ENCODE data around the gene FOXA1. TPM values are rescaled to one million over a fixed set of nuclear protein-coding genes. Genes with fewer than 3 reads are reported as not detected.

The FOXA1 gene
- total RNA-seq, 1 donor, result 0.36 TPM

DNA sequence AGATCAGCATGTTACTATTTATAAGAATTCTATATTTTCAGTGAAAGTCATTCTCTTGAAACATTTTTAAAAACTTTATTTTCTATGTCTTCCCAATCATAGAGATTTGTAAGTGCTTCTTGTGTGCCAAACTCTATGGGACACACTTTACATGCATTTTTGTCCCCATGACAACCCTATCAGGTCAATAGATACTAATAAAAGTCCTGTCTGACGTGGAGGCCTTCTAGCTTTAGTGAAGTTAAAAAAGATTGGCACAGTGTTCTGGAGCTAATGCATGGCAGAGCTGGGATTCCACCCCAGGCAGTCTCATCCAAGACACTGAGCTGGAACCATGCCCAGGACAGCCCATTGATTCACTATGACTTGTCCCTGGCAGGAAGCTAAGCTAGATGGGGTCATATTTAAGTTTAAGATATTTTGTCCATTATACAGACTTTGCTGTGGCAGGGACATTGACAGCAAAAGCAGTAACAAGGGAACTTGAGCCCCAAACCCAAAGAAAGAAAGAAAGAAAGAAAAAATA is 28.4 kb upstream of the FOXA1 start:
- peak; percentile 81 for DNase-seq (ENCODE audit: insufficient read length, low spot score, missing footprints)
- no peak overlapping the region for H3K4me2 ChIP-seq (ENCODE audit: insufficient read depth, low read length)

DNA sequence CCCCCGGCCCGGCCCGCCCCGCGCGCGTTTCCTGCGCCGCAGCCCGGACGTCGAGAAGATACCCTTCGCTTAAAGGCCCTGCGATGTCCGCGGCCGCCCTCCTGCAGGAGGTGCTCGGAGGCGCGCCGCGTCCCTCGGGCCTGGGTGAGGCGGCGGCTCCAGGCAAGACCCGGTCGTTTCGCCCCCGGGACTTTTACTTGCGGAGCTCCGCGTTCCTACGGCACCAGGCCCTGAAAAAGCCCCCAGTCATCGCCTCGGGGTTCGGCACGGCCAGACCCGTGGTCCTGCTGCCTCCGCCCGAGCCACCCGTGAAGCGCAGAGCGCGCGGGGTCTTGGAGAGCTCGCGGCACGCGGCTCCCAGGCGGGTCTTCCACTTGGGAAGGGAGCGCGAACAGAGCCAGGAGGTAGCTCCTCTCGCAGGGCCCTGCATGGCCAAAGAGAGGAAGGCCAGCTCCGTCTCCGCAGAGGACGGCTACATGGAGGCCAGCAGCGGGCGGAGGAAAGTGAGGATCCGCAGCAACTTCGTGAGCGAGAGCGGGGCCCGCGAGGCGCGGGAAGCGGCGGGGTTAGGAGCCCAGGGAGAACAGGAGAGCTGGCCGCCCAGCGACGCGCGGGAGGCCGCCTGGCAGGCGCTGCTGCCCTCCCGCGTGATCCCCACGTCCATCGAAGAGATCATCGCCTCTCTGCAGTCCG is 27.3 kb upstream of the FOXA1 start:
- DNase-seq (ENCODE audit: insufficient read length, low spot score, missing footprints), result peak; percentile 62
- H3K79me2 ChIP-seq (ENCODE audit: insufficient read depth, low read length), result no peaks in the 10 kb centered on the region
- peaks cover 9% of the 10 kb centered on the region for H3K27me3 ChIP-seq (ENCODE audit: insufficient read depth, low read length)
- peak overlapping the region; percentile 64 for H3K4me2 ChIP-seq (ENCODE audit: insufficient read depth, low read length)
- no peaks in the 10 kb centered on the region for H3K9me3 ChIP-seq (ENCODE audit: low read depth, low read length)
- TF ChIP-seq, protein P1, sequence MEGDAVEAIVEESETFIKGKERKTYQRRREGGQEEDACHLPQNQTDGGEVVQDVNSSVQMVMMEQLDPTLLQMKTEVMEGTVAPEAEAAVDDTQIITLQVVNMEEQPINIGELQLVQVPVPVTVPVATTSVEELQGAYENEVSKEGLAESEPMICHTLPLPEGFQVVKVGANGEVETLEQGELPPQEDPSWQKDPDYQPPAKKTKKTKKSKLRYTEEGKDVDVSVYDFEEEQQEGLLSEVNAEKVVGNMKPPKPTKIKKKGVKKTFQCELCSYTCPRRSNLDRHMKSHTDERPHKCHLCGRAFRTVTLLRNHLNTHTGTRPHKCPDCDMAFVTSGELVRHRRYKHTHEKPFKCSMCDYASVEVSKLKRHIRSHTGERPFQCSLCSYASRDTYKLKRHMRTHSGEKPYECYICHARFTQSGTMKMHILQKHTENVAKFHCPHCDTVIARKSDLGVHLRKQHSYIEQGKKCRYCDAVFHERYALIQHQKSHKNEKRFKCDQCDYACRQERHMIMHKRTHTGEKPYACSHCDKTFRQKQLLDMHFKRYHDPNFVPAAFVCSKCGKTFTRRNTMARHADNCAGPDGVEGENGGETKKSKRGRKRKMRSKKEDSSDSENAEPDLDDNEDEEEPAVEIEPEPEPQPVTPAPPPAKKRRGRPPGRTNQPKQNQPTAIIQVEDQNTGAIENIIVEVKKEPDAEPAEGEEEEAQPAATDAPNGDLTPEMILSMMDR (IDR thresholded peaks at IDR 0.05; ENCODE audit: extremely low read depth, low read depth, low read length), result no peak
- H3K4me3 ChIP-seq (ENCODE audit: insufficient read depth, low read length), result peak overlapping the region; percentile 53
- H2AFZ ChIP-seq (ENCODE audit: low read length), result peak overlapping the region; percentile 76
- H3K4me1 ChIP-seq (ENCODE audit: insufficient read depth, low read length), result no peaks in the 10 kb centered on the region
- no peak overlapping the region for H3K27ac ChIP-seq (ENCODE audit: low read depth, low read length)
- H3K36me3 ChIP-seq (ENCODE audit: insufficient read depth, low read length), result no peaks in the 10 kb centered on the region
- H4K20me1 ChIP-seq (ENCODE audit: insufficient read depth, low read length), result no peaks in the 10 kb centered on the region

More for the DNA sequence above, 28.4 kb upstream of the FOXA1 start:
- Histone ChIP-seq H3K27me3 (ENCODE audit: insufficient read depth, low read length) (peaks cover 9% of the 10 kb centered on the region), H3K79me2 (ENCODE audit: insufficient read depth, low read length) (no peaks in the 10 kb centered on the region), H3K4me1 (ENCODE audit: insufficient read depth, low read length) (no peaks in the 10 kb centered on the region), H3K27ac (ENCODE audit: low read depth, low read length) (no peak overlapping the region), H2AFZ (ENCODE audit: low read length) (no peak overlapping the region), H3K4me3 (ENCODE audit: insufficient read depth, low read length) (no peak overlapping the region), H4K20me1 (ENCODE audit: insufficient read depth, low read length) (no peaks in the 10 kb centered on the region), H3K9me3 (ENCODE audit: low read depth, low read length) (no peaks in the 10 kb centered on the region), H3K36me3 (ENCODE audit: insufficient read depth, low read length) (no peaks in the 10 kb centered on the region)
- TF ChIP-seq, protein P1 (IDR thresholded peaks at IDR 0.05; ENCODE audit: extremely low read depth, low read depth, low read length), result no peak

DNA sequence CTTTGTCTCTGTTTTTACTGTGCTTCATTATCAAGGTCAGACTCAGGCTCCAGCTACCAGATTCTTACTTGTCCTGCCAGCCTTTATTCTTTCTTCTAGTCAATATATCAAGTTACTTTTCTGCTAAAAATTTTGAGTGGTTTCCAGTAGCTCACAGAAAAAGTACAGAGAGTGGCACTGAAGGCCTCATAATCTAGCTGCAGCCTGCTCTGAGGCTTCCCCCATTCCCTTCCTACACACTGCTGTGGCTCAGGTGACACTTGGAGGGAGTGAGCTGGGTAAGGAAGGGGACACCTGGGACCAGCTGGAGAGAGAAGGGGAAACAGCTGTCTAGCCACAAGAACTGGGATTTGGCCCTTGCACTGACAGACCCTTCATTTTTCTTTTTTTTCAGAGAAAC is 25.8 kb upstream of the FOXA1 start:
- no peak overlapping the region for H2AFZ ChIP-seq (ENCODE audit: low read length)
- DNase-seq (ENCODE audit: insufficient read length, low spot score, missing footprints), result peak; percentile 81

DNA sequence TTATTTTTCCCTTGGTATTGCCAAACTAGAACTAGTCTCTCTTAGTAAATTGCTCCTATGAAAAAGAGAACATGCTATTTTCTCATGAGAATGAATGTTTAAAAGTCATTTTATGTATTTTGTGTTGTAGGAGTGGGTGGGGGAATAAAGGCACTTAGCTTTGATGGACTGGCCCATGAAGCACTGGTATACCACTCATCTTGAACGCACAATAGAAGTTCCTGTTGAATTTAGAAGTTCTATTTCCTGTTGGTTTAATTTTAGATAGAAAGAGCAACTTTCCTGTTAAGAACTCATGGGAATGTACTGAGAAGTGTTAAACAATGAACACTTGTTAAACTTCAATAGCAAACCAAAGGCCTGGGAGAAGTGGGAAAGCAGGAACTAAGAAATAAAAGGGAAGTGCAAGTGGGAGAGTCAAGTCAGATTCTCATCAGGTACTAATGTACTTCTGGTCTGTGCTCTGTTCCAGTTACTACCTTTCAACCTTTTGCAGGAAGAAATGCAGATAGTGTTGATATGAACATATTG is 23.5 kb upstream of the FOXA1 start:
- Histone ChIP-seq H3K4me3 (ENCODE audit: insufficient read depth, low read length) (no peak overlapping the region), H3K4me1 (ENCODE audit: insufficient read depth, low read length) (no peaks in the 10 kb centered on the region), H2AFZ (ENCODE audit: low read length) (no peak overlapping the region), H3K27ac (ENCODE audit: low read depth, low read length) (no peak overlapping the region), H3K9me3 (ENCODE audit: low read depth, low read length) (peaks cover 4% of the 10 kb centered on the region), H4K20me1 (ENCODE audit: insufficient read depth, low read length) (no peaks in the 10 kb centered on the region), H3K27me3 (ENCODE audit: insufficient read depth, low read length) (peaks cover 9% of the 10 kb centered on the region), H3K36me3 (ENCODE audit: insufficient read depth, low read length) (no peaks in the 10 kb centered on the region), H3K79me2 (ENCODE audit: insufficient read depth, low read length) (no peaks in the 10 kb centered on the region), H3K4me2 (ENCODE audit: insufficient read depth, low read length) (no peak overlapping the region)
- TF ChIP-seq, protein P1 (IDR thresholded peaks at IDR 0.05; ENCODE audit: extremely low read depth, low read depth, low read length), result no peak
- DNase-seq (ENCODE audit: insufficient read length, low spot score, missing footprints), result no peak

More for the DNA sequence above, 25.8 kb upstream of the FOXA1 start:
- Histone ChIP-seq H3K4me2 (ENCODE audit: insufficient read depth, low read length) (no peak overlapping the region), H3K4me1 (ENCODE audit: insufficient read depth, low read length) (no peaks in the 10 kb centered on the region), H3K4me3 (ENCODE audit: insufficient read depth, low read length) (no peak overlapping the region), H3K79me2 (ENCODE audit: insufficient read depth, low read length) (no peaks in the 10 kb centered on the region), H3K27ac (ENCODE audit: low read depth, low read length) (no peak overlapping the region), H3K36me3 (ENCODE audit: insufficient read depth, low read length) (no peaks in the 10 kb centered on the region), H3K27me3 (ENCODE audit: insufficient read depth, low read length) (peaks cover 9% of the 10 kb centered on the region), H4K20me1 (ENCODE audit: insufficient read depth, low read length) (no peaks in the 10 kb centered on the region), H3K9me3 (ENCODE audit: low read depth, low read length) (peaks cover 3% of the 10 kb centered on the region)
- TF ChIP-seq, protein P1 (IDR thresholded peaks at IDR 0.05; ENCODE audit: extremely low read depth, low read depth, low read length), result no peak

All from osteoblast (primary cell).